HL-60 (cell line): Measurements from ENCODE around the gene APLP2.

Experiments used
- CTCF ChIP-seq: IDR thresholded peaks from one replicate; pipeline ENCODE4 v1.5.1; 2011; ENCODE audit warnings: low read length, control low read depth, inconsistent platforms; ENCODE audit not compliant: insufficient read depth
- GABPA ChIP-seq: IDR thresholded peaks from 2 replicates; pipeline ENCODE4 v1.6.1; 2012; ENCODE audit warnings: low read depth
- POLR2AphosphoS5 ChIP-seq: IDR thresholded peaks from 2 replicates; pipeline ENCODE4 v1.6.1; 2012; ENCODE audit warnings: low read depth
- REST ChIP-seq: IDR thresholded peaks from 2 replicates; pipeline ENCODE4 v1.6.1; 2012; ENCODE audit warnings: low read depth; ENCODE audit not compliant: insufficient replicate concordance
- SPI1 ChIP-seq: IDR thresholded peaks from 2 replicates; pipeline ENCODE4 v1.6.1; 2012; ENCODE audit warnings: low read depth, mild to moderate bottlenecking, borderline replicate concordance

GRCh38 chr11:130020323-130020722, 49.4 kb upstream of the APLP2 start:
- TF ChIP-seq POLR2AphosphoS5 (no peak), GABPA (no peak), CTCF (no peak), REST (no peak), SPI1 (no peak)
